Muscle of arm (tissue), 12 donors: ENCODE data around the gene TNRC6C. TPM values are rescaled to one million over a fixed set of nuclear protein-coding genes. Genes with fewer than 3 reads are reported as not detected.
"Not testable (repeated sequence)": the region's sequence is repeated elsewhere in the genome, so short reads cannot be mapped to it uniquely, and the experiment has no call there.

ENCODE experiments used
- DNase-seq: peaks from one replicate; pipeline ENCODE4 v3.0.0-alpha.2; 2013
- polyA plus RNA-seq, 12 donors: library from polyadenylated mRNA; unstranded; fragments of 120-200 nt; gene quantifications; one replicate each; pipeline ENCODE4 v1.2.1, GENCODE V29; 2013; ENCODE audit not compliant: insufficient read length in 12 of 12

TNRC6C gene
- polyA plus RNA-seq, 12 donors: 7.7 to 15.5 (median 9.8) TPM; not detected in 1

DNA sequence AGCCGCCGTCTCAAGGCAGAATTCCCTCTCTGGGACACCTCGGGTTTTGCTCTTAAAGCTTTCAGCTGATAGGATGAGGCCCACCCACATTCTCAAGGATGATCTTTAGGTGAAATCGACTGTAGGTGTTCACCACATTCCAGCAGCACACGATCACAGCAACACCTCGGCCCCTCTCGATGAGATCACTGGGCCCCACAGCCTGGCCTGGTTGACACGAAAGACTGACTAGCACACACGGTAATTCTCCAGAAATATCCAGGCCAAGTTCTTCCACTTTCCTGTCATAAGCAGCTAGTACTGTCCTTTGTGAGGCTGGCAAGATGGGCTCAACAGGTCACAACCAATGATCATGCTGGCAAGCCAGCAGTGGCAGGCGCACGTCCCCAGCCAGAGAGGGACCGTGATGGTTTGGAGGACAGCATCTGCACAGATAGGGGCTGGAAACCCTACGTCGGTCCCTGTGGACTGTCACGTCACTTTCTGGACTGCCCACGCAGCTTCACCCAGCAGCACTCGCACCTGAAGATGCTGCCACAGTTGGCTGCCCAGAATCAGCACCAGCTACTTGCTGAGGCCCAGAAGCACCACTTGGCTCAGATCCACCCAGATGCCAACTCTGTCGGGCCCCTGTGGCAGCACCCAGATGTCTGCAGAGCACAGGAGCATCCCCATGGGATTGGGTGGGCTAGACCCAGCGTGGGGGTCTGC is 152.7 kb downstream of the TNRC6C start:
- no peak for DNase-seq

DNA sequence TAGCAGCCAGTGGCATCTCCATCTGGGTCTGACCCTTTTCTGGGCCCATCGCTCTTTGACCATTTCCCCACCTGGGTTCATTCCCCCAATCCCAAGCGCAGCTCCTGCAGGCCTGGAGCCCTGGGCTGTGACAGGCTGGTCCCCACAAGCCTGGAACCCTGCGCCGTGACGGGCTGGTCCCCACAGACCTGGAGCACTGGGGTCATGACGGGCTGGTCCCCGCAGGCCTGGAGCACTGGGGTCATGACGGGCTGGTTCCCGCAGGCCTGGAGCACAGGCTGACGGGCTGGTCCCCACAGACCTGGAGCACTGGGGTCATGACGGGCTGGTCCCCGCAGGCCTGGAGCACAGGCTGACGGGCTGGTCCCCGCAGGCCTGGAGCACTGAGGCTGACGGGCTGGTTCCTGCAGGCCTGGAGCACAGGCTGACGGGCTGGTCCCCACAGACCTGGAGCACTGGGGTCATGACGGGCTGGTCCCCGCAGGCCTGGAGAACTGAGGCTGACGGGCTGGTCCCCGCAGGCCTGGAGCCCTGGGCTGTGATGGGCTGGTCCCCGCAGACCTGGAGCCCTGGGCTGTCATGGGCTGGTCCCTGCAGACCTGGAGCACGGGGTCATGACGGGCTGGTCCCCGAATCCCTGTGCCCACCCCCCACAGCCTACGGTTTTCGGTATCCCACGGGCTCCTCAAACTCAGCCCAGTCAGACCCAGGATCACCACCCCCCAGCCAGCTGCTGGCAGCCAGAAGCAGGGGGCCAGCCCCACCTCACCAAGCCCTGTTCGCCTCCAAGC is 153.4 kb downstream of the TNRC6C start:
- DNase-seq: no peak

- DNase-seq: peak; percentile 65
Observed at GRCh38 chr17:78112518-78113471, 154.3 kb downstream of the TNRC6C start.

DNA sequence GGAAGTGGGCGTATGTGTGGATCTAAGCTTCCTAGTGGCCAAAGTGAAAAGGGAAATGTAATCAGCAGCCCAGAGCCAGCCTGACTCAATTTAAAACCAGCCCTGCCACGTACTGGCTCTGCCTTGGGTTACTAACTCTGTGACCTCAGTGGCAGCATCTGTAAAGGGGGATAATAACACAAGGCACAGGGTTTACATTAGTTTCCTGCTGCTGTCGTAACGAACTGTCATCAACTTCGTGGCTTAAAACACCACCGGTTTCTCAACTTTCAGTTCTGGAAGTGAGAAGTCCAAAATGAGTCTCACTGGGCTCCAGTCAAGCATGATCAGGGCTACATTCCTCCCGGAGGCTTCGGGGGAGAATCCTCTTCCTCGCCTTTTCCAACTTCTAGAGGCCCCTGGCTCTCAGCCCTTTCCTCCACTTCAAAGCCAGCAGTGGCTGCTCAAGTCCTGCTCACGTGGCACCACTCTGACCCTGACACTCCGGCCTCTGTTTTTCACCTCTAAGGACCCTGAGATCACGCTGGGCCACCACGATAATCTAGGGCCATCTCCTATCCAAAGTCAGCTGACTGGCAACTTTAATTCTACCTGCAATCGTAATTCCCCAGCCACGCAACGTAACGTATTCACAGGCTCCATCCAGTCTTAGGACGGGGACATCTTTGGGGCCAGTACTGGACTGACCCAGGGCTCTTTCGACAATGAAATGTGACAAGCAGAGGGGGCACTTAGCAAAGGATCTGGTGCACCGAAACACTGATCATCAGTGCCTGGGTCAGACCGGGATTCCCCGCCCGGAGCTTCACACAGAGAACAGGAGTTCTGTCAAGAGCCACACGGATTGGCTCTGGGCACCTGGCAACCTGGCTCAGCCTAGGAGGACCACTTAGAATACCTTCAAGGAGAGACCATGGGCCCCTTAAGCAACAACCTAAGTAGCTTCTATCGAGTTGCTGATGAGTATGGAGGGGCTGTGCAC is 155.6 kb downstream of the TNRC6C start:
- DNase-seq: no peak

DNA sequence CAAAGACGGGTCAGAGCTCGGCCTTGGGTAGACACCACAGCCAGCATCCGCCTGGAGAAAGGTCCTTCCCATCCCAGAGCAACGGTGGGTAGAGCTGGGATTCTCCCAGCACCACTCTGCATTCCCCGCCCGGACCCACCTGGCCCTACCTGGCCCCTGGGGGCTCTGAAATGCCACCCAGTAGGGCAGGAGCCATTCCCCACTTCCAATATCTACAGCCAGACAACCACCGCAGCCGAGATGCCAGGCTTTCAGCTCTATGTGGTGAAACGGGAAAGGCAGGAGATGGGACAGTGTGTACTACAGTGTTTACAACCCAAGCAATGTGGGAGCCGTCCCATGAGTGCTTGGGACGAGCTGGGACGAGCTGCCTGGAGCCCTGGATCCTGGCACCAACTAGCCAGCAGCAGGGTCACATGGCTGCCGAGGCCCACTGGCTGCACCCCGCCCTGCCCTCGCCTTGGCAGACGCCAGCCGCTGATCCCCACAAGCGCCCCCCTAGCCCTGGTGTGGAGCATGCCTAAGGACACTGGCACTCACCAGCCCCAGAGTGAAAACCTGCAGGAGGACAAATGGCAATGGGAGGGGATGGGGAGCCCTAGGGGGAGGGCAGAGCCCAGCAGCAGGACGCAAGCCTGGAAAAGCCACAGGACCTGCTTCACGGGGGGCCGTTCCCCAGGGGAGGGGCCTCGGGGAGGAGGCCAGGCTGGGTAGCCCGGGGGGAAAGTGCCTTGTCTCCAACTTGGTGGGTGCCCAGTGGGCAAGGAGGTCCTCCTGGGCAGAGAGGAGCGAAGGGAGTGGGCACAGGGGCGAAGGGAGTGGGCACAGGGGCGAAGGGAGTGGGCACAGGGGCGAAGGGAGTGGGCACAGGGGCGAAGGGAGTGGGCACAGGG is 156.6 kb downstream of the TNRC6C start:
- no peak for DNase-seq

GRCh38 chr17:78115803-78116202 is 157.3 kb downstream of the TNRC6C start:
- not testable (repeated sequence) for DNase-seq

GRCh38 chr17:78116411-78116810 is 157.9 kb downstream of the TNRC6C start:
- no peak for DNase-seq

- no peak for DNase-seq
Observed at GRCh38 chr17:78117027-78117981, 158.8 kb downstream of the TNRC6C start.

- no peak for DNase-seq
Observed at GRCh38 chr17:78118801-78119241, 160.3 kb downstream of the TNRC6C start.

DNA sequence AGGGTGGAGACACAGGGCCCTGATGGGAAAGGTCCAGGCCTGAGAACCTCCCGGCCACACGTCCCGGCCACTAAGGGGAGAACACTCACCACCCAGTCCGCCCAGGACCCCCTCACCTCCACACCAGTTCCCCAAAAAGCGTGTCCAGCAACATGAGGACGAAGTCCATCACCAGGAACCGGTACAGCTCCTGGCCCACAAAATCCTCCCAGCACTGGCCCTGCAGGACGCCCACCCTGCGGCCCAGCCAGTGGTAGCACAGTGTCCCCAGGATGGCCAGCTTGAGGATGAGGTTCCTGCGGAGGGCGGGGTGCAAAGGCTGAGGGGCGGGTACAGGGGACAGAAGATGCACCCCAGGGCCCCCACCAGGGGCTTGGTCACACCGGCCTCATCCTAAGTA is 162.0 kb downstream of the TNRC6C start:
- DNase-seq: no peak

DNA sequence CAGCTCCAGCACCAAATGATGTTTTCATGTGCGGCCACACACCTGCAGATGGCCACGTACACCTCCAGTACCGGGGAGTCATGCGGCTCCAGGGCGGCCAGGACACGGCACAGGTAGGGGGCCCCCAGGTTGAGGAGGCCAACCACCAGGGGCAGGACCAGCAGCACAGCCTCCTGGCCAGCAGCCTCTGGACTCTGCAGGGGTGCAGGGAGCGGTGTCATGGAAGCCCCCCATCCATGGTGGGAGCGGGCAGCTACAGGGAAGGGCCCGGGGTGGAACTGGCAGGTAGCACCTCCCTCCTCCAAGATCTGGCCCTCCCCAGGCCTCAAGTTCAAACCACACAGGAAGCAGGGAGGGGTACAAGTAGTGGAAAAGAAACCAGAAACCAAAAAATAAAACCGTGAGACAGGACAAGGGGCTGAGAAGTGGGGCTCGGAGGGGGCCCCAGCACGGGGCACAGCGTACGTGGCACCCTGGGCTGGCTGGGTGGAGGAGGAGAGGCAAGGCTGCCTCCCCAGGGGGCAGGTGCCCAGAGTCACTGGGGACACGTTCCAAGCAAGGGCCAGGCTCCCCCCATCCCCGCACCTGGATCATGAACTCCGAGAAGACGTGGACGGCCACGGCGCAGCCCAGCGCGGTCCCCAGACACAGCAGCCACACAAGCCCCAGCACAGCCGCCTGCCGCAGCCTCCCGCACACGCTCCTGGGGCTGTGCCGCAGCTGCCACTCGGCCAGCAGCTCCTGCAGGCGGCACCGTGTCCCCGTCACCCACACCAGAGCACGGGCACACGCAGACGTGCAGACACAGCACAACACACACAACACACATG is 162.7 kb downstream of the TNRC6C start:
- DNase-seq: no peak

DNA sequence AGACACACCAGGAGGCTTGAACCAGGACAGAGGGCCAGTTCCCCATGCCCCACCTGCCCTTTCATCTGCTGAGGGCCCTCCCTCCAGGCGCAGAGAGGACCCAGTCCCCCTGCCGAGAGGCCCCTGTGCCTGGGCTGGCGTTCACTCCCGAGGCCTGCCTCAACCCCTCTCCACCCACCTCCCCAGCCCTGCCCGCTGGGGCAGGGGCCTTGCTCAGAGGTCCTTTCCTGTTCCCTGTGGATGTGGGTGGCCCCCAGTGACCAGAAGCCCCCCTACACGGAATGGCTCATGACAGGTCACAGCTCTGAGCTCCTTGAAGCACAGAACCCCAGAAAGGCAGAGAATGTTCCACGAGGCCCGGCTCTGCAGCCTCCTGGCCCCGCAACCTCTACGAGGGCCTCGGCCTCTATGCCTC is 163.3 kb downstream of the TNRC6C start:
- DNase-seq: no peak

- no peak for DNase-seq
Observed at GRCh38 chr17:78122216-78122930, 163.9 kb downstream of the TNRC6C start.

DNA sequence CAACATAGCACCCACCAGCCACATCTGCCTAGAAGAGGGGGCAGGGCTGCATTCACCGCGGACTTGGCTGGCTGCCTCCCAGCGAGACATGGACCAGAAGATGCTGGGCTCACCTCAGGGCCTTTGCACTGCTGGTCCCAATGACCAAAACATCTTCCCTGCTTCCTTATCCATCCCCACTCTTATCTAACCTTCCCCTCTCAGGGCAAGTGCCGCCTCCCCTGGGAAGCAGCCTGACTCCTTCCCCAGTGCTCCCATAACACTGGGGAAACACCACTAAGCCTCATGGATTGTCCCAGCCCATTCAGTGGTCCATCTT is 164.4 kb downstream of the TNRC6C start:
- DNase-seq: no peak

DNA sequence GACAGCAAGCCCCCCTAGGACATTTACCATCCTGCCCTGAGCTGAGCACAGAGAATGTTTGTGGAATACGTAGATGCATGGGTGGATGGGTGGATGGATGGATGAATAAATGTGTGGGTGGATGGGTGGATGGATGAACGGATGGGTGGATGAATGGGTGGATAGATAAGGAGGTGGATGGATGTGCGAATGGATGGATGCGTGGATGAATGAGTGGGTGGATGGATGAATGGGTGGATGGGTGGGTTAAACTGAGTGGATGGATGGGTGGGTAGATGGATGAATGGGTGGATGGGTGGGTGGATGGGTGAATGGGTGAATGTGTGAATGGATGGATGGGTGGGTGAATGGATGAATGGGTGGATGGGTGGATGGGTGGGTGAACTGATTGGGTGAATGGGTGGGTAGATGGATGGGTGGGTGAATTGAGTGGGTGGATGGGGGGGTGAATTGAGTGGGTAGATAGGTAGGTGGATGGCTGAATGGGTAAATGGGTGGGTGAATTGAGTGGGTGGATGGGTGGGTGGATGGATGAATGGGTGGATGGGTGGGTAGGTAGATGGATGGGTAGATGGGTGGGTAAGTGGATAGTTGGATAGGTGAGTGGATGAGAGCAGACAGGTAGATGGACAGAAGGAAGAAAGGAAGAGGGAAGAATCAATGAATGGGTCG is 164.9 kb downstream of the TNRC6C start:
- DNase-seq: no peak

GRCh38 chr17:78124081-78124835 is 165.8 kb downstream of the TNRC6C start:
- DNase-seq: no peak
